Upper lobe of left lung (tissue), 6 donors: ENCODE data around the gene RNF187. TPM values are rescaled to one million over a fixed set of nuclear protein-coding genes. Genes with fewer than 3 reads are reported as not detected.

Experiments
- ATAC-seq, 2 donors: fragments of 200-7000 bp; cut with Tn5 transposase; one replicate each; pipeline ENCODE4 v1.9.1; 2022; ENCODE audit warnings: mild to moderate bottlenecking in 2 of 2, moderate library complexity in 2 of 2; ENCODE audit not compliant: low FRiP score in 2 of 2
- DNase-seq, 2 donors: peaks; one replicate each; pipeline ENCODE4 v3.0.0-alpha.2; 2019 to 2020
- H3K27ac ChIP-seq, 4 donors: fragments of 200-600 bp; sonication (generic); one replicate each; pipeline ENCODE4 v1.5.1; 2016 to 2019
- H3K27me3 ChIP-seq, 4 donors: fragments of 200-600 bp; sonication (generic); one replicate each; pipeline ENCODE4 v1.5.1; 2017 to 2019
- H3K36me3 ChIP-seq, 4 donors: fragments of 200-600 bp; sonication (generic); one replicate each; pipeline ENCODE4 v1.5.1; 2016 to 2019
- H3K4me1 ChIP-seq, 4 donors: fragments of 200-600 bp; sonication (generic); one replicate each; pipeline ENCODE4 v1.5.1; 2018 to 2019
- H3K4me3 ChIP-seq, 4 donors: fragments of 200-600 bp; sonication (generic); one replicate each; pipeline ENCODE4 v1.5.1; 2017 to 2019; ENCODE audit warnings: mild to moderate bottlenecking in 2 of 4, moderate library complexity in 1 of 4
- H3K9me3 ChIP-seq, 4 donors: fragments of 200-600 bp; sonication (generic); one replicate each; pipeline ENCODE4 v1.5.1; 2018 to 2019
- EP300 ChIP-seq, 4 donors: sonication (generic); formaldehyde crosslinking; IDR thresholded peaks; one replicate each; pipeline ENCODE4 v1.5.1; 2017; ENCODE audit warnings: antibody characterized with exemption in 4 of 4, control low read depth in 2 of 4
- POLR2A ChIP-seq, 4 donors: fragments of 450-650 bp; IDR thresholded peaks; one replicate each; pipeline ENCODE4 v1.5.1; 2016 to 2017; ENCODE audit warnings: antibody characterized with exemption in 4 of 4, mild to moderate bottlenecking in 2 of 4
- POLR2AphosphoS5 ChIP-seq, 2 donors: sonication (generic); formaldehyde crosslinking; IDR thresholded peaks; one replicate each; pipeline ENCODE4 v1.5.1; 2017; ENCODE audit warnings: antibody characterized with exemption in 2 of 2
- WGBS, 2 donors: methylation state at CpG; one replicate each; pipeline ENCODE4 v1.1.5; 2017 to 2018; 5-methylcytosine and 5-hydroxymethylcytosine counted together
- total RNA-seq, 6 donors: library from RNA; depleted of rRNA in 4 of 6; stranded (reverse); fragments of >200 nt in 4 of 6; gene quantifications; one replicate each; pipeline versions ENCODE4 v1.1.0 to v1.2.1, GENCODE V29; 2016 to 2021
- TF ChIP-seq, protein P1 (sequence below), 6 experiments: fragments of 450-650 bp in 4 of 6; fragments of 200-600 bp in 2 of 6; sonication (generic) in 2 of 6; IDR thresholded peaks; one replicate each; pipeline ENCODE4 v1.5.1; 2016 to 2019; ENCODE audit warnings: antibody characterized with exemption in 6 of 6
- donor health status: DM: no; HTN: no; CAD: no; lungs with moderate emphysema.
- donor health status: DM: no; HTN: yes; CAD: no; lungs with severe emphysema.

Gene RNF187
- total RNA-seq, 6 donors from 2014 or later, result 36.1 to 105 (median 71.2) TPM

DNA sequence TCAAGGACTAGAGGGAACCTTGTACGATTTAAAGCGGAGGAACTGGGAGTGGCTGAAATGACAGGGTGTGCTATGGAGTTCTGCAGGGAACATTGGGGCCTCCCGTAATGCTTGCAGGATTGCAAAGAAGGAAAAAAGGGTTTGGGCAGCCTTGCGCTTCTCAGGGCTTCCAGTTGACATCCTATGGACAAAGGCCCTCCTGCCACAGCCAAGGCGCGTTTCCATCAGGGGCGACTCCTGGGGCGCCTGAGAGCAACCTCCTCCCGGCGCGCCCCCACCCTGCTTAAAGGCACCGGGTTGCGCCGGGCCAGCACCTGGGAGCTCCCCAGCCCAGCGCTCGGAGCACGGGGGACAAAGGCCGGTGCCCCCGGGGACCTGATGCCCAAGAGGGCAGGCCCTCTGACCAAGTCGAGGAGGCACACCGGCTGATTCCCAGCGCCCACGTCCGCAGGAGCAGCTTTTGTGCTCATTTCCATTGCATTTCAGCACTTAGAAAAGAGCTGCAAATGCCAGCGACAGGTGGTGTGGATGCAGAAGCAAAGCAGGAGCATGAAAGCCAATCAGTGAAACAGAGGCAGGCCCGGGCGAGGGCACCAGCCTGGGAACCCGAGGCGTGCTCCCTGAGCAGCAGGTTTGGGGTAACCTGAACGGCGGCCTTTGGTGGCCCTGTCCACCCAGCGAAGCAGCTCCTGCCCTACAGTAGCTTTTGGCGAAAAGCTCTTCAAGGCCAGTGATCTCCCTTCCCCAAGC is 17.6 kb upstream of the RNF187 start:
- Histone ChIP-seq H3K4me1 (peaks cover 0 to 13% (median 5%) of the 10 kb centered on the region in 4 donors), H3K9me3 (no peaks in the 10 kb centered on the region), H3K27ac (no peak overlapping the region), H3K36me3 (no peaks in the 10 kb centered on the region), H3K4me3 (no peak overlapping the region), H3K27me3 (peaks cover 0 to 31% (median 11%) of the 10 kb centered on the region in 4 donors)
- no peak for TF ChIP-seq POLR2A (IDR thresholded peaks at IDR 0.05)
- TF ChIP-seq, protein P1, sequence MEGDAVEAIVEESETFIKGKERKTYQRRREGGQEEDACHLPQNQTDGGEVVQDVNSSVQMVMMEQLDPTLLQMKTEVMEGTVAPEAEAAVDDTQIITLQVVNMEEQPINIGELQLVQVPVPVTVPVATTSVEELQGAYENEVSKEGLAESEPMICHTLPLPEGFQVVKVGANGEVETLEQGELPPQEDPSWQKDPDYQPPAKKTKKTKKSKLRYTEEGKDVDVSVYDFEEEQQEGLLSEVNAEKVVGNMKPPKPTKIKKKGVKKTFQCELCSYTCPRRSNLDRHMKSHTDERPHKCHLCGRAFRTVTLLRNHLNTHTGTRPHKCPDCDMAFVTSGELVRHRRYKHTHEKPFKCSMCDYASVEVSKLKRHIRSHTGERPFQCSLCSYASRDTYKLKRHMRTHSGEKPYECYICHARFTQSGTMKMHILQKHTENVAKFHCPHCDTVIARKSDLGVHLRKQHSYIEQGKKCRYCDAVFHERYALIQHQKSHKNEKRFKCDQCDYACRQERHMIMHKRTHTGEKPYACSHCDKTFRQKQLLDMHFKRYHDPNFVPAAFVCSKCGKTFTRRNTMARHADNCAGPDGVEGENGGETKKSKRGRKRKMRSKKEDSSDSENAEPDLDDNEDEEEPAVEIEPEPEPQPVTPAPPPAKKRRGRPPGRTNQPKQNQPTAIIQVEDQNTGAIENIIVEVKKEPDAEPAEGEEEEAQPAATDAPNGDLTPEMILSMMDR (IDR thresholded peaks at IDR 0.05), result no peak
- no peak for TF ChIP-seq EP300 (IDR thresholded peaks at IDR 0.05)
- no peak for TF ChIP-seq POLR2AphosphoS5 (IDR thresholded peaks at IDR 0.05)
- DNase-seq (peak in 1 of 2 donors; percentile 70), ATAC-seq (no peak)
- WGBS, 2 donors, result 31 to 35% methylated on average over 15 to 31 of the region's 33 CpGs

DNA sequence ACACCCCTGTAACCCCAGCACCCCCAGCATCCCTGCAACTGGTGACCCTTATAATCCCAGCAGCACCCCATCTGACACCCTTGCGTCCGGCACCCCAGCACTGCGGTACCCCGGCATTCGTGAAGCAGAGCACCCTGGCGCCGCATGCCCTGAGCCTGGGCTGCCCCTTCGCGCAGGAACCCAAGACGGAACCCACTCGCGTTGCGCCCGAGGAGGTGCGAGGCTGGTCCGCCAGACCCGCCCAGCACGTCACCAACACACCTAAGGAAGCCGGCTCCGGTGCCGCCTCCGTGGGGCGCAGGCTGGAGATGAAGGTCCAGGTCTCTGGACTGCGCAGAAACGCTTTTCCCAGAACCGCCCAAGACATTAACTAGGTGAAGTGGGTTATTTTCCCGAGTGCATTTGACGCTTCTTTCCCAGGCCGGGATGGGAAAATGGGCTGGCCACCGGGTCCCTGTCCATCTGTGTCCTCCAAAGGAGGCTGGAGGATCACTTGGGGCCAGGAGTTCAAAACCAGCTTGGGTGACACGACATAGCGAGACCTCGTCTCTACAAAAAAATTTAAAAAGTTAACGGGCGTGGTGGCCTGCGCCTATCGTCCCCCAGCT is 15.9 kb upstream of the RNF187 start:
- Histone ChIP-seq H3K9me3 (no peaks in the 10 kb centered on the region), H3K4me3 (no peak overlapping the region), H3K36me3 (no peaks in the 10 kb centered on the region), H3K27ac (no peak overlapping the region), H3K27me3 (peaks cover 0 to 18% (median 7%) of the 10 kb centered on the region in 4 donors), H3K4me1 (peaks cover 0 to 7% (median 0%) of the 10 kb centered on the region in 4 donors)
- DNase-seq, result peak in 1 of 2 donors; percentile 82
- TF ChIP-seq EP300 (IDR thresholded peaks at IDR 0.05) (no peak), POLR2AphosphoS5 (IDR thresholded peaks at IDR 0.05) (no peak), POLR2A (IDR thresholded peaks at IDR 0.05) (no peak)
- TF ChIP-seq, protein P1 (IDR thresholded peaks at IDR 0.05), result no peak
- WGBS, 2 donors, result 72 to 78% methylated on average over 12 to 37 of the region's 37 CpGs
- no peak for ATAC-seq

DNA sequence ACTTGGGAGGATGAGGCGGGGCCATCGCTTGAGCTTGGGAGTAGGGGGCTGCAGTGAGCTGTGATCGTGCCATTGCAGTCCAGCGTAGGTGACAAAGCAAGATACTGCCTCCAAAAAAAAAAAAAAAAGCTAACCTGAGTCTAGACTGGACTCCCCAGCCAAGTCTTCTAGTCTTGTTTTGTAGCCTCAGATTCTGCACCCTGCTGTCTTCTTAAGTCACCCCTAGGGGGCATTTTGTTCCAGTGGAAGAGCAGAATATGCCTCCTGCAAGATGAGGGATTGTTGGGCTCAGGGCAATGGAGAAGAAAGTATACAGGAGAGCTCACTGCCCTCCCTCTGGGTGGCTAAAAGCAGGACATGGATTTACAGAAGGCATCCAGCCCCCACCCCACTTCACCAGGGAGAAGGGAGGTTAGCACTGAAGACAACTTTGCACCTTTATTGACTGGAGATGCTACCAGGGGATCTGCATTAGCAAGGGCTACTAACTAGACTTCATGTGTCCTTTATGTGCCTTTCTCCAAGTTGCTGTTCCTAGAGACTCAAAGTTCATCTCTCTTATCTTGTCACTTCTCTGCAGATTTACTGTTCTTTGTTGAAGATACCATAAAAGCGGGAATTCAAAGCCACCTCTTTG is 15.3 kb upstream of the RNF187 start:
- DNase-seq, result no peak
- H3K4me3 ChIP-seq, result no peak overlapping the region
- peaks cover 0 to 18% (median 7%) of the 10 kb centered on the region in 4 donors for H3K27me3 ChIP-seq
- 65 to 75% methylated on average over 5 of the region's 5 CpGs for WGBS, 2 donors
- H3K27ac ChIP-seq, result no peak overlapping the region
- H3K9me3 ChIP-seq, result no peaks in the 10 kb centered on the region
- peak in 1 of 2 donors; percentile 61 for ATAC-seq
- no peaks in the 10 kb centered on the region for H3K36me3 ChIP-seq
- TF ChIP-seq, protein P1 (IDR thresholded peaks at IDR 0.05), result peak in 5 of 6 experiments; percentile 14 to 45 (median 27)
- no peak for TF ChIP-seq EP300 (IDR thresholded peaks at IDR 0.05)
- no peak for TF ChIP-seq POLR2A (IDR thresholded peaks at IDR 0.05)
- H3K4me1 ChIP-seq, result peaks cover 0 to 7% (median 0%) of the 10 kb centered on the region in 4 donors

DNA sequence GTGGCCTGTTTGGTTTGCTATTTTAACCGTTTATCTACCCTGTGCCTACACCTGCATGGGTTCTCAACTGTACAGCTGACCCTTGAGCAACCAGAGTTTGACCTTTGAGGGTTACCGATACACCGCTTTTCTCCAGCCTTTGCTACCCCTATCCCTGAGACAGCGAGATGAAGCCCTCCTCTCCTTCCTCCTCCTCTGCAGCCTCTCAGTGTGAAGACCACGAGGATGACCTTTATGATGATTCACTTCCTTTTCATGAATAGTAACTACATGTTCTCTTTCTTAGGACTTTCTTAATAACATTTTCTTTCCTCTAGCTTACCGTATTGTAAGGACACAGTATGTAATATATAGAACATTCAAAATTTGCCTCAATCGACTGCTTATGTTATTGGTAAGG is 14.5 kb upstream of the RNF187 start:
- peaks cover 0 to 7% (median 0%) of the 10 kb centered on the region in 4 donors for H3K4me1 ChIP-seq
- no peaks in the 10 kb centered on the region for H3K9me3 ChIP-seq
- H3K36me3 ChIP-seq, result no peaks in the 10 kb centered on the region
- DNase-seq, result no peak
- 56 to 61% methylated on average over 7 of the region's 7 CpGs for WGBS, 2 donors
- peaks cover 0 to 18% (median 7%) of the 10 kb centered on the region in 4 donors for H3K27me3 ChIP-seq
- TF ChIP-seq POLR2A (IDR thresholded peaks at IDR 0.05), result no peak
- H3K4me3 ChIP-seq, result no peak overlapping the region
- peak overlapping the region in 1 of 4 donors; percentile 15 for H3K27ac ChIP-seq
- no peak for ATAC-seq

DNA sequence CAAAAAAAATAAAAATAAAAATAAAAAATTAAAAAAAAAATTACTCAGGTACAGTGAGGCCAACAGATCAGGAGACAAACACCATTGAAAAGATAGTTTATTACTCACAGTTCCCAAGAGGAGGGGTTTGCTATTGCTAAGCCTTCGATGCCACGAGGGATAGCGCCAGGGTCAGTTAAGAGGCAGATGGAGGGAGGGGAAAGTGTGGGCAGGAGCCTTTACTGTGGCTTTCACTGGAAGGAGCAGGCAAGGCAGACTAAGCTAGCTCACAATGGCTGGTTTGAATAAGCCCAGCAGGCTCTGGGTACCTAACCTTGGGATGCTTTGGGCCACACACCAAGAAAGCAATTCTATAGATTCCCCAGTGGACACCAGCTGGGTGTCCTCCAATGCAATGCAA is 12.7 kb upstream of the RNF187 start:
- no peak for TF ChIP-seq POLR2AphosphoS5 (IDR thresholded peaks at IDR 0.05)
- TF ChIP-seq, protein P1 (IDR thresholded peaks at IDR 0.05), result no peak
- no peak for TF ChIP-seq POLR2A (IDR thresholded peaks at IDR 0.05)
- no peak for TF ChIP-seq EP300 (IDR thresholded peaks at IDR 0.05)
- H3K4me1 ChIP-seq, result peaks cover 0 to 7% (median 1%) of the 10 kb centered on the region in 4 donors
- 80 to 89% methylated on average over 3 of the region's 3 CpGs for WGBS, 2 donors
- no peak for ATAC-seq
- no peaks in the 10 kb centered on the region for H3K9me3 ChIP-seq
- no peak overlapping the region for H3K4me3 ChIP-seq
- H3K27ac ChIP-seq, result no peak overlapping the region
- H3K36me3 ChIP-seq, result no peaks in the 10 kb centered on the region
- DNase-seq, result no peak
- peaks cover 0 to 11% (median 5%) of the 10 kb centered on the region in 4 donors for H3K27me3 ChIP-seq
